Measurements from ENCODE around the gene TACR2.

DNA sequence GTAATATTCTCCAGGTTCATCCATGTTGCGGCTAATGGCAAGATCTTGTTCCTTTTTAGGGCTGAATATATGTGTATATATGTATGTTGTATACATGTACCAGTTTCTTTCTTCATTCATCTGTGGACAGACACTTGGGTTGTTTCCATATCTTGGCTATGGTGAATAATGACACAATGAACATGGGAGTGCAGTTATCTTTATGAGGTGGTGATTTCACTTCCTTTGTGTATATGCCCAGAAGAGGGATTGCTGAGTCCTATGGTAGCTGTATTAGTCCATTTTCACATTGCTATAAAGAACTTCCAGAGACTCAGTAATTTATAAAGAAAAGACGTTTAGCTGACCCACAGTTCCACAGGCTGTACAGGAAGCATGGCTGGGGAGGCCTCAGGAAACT, 17.5 kb upstream of the TACR2 start:
- TF ChIP-seq POLR2A (IDR thresholded peaks at IDR 0.05): no peak
- TF ChIP-seq, protein P1, sequence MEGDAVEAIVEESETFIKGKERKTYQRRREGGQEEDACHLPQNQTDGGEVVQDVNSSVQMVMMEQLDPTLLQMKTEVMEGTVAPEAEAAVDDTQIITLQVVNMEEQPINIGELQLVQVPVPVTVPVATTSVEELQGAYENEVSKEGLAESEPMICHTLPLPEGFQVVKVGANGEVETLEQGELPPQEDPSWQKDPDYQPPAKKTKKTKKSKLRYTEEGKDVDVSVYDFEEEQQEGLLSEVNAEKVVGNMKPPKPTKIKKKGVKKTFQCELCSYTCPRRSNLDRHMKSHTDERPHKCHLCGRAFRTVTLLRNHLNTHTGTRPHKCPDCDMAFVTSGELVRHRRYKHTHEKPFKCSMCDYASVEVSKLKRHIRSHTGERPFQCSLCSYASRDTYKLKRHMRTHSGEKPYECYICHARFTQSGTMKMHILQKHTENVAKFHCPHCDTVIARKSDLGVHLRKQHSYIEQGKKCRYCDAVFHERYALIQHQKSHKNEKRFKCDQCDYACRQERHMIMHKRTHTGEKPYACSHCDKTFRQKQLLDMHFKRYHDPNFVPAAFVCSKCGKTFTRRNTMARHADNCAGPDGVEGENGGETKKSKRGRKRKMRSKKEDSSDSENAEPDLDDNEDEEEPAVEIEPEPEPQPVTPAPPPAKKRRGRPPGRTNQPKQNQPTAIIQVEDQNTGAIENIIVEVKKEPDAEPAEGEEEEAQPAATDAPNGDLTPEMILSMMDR (IDR thresholded peaks at IDR 0.05): no peak
